NCI-H446 treated with DMSO at 0.1 percent for 48 hours (cell line): ENCODE data around the gene PMFBP1.

ENCODE experiments used
- DNase-seq: peaks from one replicate; lab custom pipeline; 2025; lab: John Stamatoyannopoulos, UW

The PMFBP1 gene

DNA sequence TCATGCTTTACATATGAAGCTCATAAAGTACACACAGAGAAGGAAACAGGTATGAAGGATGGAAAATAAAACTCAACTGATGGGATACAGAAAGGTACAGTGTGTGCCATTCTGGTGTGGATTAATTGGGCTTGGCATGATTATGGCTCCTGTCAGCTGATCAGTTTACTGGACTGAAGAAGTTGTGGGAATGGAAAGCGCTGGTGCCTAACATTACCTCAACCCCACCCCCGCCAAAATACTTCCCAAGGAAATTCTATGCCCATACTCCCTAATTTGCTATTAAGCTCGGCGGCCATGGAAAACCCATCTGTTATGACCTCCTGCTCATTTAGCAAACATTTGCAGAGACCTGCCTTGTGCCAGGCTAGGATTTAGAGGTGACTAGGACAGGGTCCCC is 16.6 kb upstream of the PMFBP1 start:
- no peak for DNase-seq

DNA sequence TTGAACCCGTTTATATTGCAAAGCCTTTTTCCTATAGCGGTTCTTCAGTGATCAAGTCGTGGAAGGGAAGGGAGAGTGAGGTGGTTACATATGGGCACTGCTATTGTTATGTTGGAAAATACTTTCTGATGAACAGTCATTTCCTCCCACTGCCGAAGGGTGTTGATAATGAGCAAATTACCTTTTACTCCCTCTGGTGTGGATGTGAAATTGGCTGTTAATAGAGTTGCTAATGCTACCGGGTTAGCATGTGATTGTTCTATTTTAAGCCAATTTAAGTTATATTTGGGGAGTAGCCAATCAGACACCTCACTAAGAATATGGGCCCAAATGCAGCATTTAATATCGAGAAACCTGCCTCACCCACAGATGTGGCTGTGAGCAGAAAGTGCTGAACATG is 15.6 kb upstream of the PMFBP1 start:
- no peak for DNase-seq

DNA sequence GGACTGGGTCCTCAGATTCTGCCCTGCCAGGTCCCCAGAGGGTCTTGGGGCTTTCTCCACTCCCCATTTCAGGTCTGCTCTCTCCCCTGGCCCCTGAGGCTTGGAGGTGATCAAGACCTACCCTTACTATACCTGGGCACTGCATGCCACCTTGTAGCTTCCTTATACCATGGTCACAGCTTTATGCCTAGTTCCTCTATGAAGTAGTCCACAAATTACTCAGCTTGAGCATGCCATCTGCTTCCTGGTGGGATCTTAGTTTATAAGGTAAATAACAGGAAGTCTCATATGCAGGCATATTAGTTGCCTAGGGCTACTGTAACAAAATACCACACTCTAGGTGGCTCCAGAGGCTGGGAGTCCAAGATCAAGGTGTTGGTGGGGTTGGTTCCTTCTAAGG is 11.0 kb upstream of the PMFBP1 start:
- DNase-seq, result no peak

DNA sequence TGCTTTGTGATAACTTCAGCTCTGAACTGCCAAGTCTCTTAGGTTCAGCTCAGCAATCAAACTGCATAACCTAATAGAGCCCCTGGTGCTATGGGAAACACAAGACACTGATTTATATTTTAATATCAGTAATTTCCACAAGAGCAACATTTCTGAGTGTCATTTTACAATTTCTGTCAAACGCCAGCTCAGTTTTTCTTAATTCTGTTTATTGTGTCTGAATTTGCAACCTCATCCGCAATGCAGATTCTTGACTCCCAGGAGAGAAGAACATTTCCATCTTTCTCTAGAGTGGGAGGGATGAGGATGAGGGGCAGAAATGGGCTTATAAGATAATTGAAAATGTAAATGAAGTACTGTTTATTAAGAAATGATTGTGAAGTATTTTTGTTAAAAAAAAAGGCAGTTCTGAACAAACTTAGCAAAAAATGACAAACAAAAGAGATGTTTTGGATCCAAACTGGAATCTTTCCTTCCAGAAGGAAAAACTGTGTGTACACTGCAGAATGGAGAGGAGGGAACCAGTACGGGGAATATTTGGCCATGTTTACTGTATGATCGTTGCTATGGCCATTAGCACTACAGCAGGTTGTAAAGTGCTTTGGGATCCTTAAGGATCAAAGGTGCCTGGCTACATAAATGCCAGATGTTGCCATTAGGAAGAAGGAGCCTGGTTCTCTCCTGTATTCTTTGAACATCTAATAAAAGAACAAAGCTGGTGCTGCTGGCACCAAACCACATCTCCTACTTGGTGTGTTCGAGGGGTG is 7.4 kb upstream of the PMFBP1 start:
- DNase-seq, result no peak

DNA sequence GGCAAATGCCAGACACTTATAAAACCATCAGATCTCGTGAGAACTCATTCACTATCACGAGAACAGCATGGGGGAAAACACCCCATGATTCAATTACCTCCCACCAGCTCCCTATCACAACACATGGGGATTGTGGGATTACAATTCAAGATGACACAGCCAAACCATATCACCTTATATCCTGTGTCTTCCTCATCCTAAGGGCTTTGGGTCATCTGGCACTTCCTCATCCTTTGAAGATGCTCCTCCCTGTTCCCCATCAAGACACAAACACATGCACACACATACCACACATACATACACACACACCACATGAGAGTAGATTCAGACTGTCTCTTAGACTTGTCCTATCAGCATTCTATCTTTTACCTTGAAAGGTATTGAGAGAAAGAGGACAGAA is 2.8 kb upstream of the PMFBP1 start:
- no peak for DNase-seq

DNA sequence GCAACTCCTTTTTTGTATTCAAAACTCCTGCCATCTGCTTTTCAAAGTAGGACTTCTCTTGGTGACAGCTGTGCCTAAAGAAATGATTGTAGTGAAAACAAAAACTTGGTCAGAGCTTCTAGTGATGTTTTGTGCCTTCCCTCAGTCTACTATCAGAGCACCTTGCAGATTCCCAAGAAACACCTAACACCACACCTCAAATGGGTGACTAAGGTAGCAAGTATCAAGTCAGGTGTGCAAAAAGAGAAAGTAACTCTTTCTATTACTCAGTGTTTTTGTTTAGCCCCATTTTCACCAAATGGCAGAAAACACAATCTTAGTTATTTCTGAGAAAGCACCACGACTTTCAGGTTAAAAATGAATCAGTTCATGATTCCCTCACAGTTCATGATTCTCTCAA is 2.0 kb upstream of the PMFBP1 start:
- no peak for DNase-seq

DNA sequence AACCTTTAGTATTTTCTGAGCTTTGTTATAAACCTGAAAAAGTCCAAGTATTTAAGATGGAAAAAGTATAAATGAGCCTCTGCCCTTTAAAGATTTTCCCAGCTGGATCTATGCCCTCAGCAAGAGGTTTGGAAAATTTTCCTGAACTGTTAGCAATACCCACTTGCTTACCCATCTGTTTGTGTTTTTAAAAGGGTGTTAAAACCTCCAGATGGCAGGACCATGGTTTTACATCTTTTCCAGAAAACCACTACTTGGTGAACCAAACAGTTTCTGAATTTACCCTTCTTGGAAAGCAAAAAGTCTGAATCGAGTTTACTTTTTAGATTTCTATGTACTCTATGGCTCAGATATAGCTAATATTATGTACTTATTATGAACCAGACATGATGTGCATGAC is 719 bp downstream of the PMFBP1 start:
- no peak for DNase-seq

DNA sequence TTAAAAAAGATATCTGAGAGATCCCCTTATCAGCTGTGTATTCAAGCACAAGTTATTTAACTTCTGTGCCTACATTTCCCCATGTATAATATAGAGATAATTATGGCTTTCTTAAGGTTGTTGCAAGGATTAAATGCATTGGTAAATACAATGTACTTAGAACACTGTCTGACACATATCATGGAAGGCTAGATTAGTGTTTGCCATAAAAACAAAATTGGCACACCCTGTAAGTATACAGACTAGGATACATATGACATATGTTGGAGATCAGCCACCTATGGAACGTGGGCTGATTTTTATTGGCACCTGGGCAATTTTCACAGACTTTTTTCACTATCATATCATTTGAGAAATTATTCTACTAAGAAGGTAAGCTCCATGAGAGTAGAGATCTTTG is 2.2 kb downstream of the PMFBP1 start:
- DNase-seq, result no peak

DNA sequence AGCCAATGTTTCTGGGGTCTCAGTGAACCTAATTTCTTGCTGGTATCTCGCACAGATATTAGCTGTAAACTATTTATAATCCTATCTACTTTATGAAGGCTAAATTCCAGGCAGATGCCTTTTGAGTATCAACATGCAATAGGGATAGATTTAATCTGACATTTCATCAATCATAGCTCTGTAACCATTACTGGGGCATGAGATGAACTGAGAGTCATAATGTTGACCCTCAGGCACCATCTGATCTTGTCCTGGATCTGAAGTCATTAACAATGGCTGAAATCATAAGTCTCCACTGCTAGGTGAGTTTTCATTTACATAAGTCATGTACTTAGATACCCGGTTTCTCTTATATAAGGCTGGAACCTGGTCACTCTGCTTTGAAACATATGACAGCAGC is 3.6 kb downstream of the PMFBP1 start:
- no peak for DNase-seq

DNA sequence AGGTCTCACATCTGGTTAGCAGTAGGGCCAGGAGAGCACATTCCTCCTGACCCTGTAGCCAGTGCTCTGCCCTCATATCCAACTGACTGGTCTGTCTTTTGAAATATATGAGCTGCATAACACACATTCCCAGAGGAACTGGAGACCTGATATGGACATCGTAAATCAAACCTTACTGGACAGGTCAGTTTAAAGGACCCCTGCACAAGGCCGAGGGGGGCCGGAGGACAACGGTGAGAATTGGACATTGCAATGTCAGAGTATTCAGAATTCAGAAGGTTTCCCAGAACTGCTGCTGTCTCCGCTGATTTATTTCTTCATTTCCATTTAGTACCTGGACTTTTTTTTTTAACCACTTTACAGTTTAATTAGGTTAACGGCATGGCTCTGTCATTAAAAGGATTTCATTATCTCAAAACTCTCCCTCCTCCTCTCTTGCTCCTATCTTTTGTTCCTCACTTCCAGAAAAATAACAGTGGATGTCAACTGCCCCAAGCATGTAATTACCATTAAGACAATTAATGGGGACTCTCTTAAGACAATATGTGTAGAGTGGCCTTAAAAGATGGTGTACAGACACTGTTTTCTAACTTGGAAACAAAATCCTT is 4.9 kb downstream of the PMFBP1 start:
- no peak for DNase-seq

DNA sequence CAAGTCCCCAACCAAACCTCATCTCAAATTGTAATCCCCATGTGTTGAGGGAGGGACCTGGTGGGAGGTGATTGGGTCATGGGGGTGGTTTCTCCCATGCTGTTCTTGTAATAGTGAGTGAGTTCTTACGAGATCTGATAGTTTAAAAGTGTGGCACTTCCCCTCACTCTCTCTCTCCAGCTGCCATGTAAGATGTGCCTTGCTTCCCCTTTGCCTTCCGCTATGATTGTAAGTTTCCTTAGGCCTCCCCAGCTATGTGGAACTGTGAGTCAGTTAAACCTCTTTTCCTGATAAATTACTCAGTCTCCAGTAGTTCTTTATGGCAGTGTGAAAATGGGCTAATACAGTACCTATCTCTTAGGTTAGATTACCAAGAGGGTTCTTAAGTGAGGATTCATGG is 5.8 kb downstream of the PMFBP1 start:
- DNase-seq, result no peak

DNA sequence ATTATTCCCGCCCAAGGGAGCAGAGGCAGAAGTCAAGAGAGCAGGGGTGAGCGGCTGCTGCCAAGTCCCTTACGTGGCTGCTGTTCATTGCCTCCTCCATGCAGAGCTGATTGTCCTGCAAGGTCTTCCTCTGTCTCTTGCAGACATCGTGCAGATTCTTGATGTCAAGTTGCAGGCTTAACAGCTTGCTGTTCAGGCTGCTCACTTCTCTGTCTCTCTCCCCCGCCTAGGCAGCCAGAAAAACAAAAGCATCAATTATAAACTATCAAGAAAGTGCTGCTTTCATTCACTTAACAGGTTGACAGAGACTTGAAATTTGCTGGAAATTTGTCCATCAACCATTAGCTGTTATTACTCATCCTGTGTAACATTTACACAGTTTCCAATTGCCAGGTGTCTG is 7.3 kb downstream of the PMFBP1 start:
- no peak for DNase-seq

DNA sequence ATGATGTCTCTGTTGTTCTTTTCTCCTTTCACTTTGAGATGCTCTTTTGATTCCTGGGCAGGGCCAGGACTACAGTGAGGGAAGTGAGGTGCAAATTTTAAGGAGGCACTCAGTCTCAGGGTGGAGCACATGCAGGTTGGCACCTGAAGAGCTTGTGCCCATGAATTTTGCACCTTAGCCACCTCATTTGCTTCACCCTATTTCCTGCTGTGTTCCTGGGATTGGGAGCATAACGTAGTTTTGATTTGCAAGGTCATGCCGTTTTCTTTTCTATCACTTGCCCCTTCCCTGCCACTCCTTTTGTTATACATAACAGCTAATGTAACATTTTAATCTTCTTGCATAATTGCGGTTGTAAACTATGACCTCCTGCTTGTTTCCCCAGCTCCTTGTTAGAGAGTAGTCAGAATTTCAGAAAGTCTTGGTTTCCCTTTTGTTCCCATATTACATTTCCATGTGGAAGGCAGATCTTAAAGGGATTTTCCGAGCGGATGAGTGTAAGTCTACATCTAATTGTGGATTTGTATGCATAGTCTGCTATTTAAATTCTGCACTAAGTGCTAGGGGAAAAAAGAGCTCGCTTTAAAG is 9.8 kb downstream of the PMFBP1 start:
- DNase-seq, result no peak

DNA sequence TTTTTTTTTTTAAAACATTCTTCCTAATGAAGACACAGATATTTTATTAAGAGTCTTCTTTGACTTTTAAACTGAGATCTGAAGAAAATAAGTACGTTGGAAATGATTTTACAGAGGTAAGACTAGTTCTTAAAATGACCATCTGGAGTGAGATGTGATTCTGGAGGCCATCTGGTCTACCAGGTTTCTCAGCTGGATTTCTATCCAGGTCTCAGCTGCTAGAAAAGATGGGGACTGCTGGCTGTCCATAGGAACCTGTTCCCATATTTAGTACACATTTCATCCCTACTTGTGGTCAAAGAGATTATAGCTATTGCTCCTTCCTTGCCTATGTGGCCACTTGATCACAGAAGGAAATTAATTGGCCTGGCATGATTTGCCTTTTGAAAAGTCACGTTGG is 12.2 kb downstream of the PMFBP1 start:
- no peak for DNase-seq

DNA sequence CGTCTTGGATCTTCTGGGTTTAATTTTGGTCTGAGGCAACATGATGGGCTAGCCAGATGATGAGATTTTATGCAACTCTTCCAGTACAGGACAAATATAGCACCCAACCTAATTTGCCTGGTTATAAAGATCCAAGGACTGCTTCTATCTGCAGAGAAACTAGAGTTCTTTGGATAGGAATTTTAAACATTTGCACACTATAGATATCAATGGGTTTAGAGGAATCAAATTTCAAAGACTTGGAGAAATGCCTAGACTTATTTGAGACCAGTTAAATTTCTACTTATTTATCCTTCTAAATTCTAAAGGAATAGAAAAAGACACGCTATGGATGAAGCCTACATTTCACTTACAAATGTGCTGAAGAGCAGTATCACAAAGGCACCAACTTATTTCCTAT is 12.6 kb downstream of the PMFBP1 start:
- no peak for DNase-seq

DNA sequence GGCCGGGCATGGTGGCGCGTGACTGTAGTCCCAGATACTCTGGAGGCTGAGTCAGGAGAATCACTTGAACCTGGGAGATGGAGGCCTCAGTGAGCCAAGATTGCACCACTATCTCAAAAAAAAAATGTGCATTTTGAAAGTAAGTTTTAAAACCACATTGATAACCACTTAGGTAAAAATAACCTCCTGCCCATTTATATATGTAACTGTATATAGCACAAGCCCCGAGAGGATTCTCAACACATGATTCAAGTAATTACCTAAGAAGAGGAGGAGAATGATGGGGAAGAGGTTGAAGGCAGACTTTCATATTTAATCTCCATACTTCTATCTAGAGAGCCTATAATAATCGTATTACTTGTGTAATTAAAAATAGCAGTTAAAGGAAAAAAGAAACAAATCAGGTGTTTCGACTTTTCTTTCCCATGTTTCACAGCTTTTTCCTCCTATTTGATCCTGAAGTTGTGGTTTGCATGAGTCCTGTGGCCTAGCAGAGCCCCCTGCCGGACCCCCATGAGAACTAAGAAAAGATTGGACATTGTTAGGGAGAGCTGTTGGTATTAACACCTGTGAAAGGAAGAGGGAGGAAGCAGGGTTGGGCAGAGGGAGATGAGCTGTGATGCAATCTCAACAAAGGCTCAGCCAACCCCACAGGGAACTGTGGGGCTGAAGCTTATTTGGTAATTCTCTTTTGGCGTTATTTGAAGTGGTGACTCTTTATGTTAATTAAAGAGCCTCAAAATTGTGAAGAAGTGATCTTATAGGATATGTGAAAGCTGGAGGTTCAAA is 22.1 kb downstream of the PMFBP1 start:
- no peak for DNase-seq

DNA sequence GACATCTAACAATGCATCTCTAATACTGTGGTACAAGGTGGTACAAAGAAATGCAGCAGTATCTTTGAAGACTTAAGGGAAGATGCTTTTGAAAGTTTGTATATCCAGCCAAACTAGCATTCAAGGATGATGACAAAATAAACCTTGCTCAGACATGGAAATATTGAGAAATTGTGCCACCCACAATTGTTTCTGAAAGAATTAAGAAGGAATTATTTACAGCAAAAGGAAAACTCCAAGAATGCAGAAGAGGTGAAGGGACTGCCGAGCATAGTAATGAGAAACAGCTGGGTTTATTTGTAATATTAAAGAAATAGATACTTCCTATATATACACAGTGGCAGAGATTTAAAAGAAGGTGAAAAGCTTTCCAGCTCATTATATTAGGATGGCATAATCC is 29.5 kb downstream of the PMFBP1 start:
- no peak for DNase-seq

DNA sequence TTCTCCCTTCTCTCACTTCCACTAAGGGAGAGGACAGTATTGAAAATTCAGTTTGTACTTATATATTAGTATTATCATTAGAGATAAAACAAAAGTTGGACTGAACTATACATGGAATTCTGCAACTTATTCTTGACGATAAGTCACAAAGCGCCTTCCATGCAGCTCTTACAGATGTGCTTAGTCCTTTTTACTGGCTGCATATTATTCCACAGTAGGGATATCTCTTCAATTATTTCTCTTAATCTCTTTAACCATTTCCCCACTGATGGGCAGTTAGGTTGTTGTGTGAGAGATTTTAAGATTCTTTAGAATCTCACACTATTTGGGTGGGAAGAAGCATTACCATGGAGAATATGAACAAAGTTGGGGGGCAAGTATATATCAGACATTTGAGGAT is 32.0 kb downstream of the PMFBP1 start:
- DNase-seq, result no peak

DNA sequence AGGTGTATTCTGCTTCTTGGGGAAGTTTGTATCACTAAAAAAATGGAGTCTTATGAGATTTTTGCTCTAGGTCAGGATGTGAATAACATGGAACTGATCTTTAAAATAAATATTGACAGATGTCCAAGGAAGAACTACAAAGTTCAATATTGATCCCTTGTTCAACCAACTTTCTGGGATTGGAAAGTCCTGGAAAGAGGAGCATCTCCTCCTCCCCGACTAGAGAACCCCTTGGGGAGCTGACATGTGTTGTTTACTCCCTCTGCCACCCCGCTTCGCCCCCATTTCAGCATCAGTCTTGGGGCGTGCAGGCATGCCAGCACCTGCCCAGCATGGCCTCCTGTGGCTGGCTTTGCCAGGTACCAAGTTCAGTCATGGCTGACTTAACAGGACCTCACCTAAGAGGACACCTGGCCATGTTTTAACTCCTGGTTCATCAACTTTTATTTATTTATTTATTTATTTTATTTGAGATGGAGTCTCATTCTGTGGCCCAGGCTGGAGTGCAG is 33.8 kb downstream of the PMFBP1 start:
- no peak for DNase-seq

DNA sequence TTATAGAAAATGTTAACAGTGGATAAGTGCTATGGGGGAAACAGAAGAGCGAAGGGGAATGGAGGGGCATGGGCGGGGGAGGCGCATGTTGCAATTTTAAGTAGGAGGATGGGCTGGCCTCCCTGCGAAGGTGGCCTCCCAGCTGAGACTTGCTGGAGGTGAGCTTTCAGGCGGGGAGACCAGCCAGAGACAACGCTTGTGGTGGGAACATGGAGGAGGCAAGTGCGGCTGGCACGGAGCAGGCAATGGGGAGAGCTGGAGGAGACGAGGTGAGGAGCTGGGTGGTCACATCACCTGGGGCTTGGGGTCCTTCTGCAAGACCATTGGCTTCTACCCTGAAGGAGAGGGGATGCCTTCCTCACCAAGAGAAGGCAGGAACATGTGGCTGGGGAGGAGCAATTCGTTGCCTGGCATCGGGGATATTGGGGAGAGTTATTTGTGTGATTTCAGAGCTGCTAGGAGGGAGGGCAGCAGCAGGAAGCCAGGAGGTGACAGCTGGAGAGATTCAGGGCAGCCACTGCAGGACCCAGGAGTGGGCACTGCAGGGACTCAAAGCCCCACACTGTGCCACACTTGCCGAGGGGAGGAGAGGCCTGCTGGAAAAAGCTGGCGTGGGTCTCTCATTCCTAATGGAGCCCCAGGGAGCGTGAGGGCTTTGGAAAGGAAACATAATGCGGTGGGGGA is 34.4 kb downstream of the PMFBP1 start:
- no peak for DNase-seq

DNA sequence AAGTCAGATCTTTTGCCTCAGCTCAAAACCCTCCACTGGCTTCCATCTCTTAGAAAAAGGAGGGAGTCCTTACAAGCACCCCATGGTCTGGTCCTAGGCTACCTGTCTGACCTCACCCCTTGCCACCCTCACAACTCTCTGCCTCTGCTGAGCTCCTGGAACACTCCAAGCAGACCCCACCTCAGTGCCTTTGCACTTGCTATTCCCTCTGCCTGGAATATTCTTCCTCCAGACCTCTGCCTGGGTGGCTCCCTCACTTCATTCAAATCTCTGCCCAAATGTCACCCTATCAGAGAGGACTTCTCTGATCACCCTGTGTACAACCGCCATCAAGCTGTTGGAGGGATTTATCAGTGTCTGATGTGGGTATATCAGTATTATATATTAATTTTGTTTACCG is 37.4 kb downstream of the PMFBP1 start:
- no peak for DNase-seq

DNA sequence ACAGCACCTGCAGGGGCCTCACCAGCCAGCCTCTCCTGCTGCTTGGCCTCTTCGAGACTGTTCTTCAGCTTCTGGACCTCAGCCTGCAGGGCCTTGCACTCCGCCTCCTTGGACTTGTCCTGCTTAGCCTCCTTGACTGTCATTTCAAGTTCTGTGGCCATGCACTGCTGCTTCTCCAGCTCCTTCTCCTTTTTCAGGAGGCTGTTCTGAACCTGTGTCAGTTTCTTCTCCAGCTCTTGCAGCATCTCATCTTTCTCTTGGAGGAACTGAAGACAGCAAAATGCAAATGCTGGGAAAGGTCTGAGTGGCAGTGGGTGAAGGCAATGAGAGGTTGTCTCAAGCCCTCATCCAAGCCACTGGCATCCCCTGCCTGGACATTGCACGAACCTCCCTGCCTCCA is 39.2 kb downstream of the PMFBP1 start:
- DNase-seq, result no peak
